HG03520 (cell line): ENCODE measurements around the gene VAC14.

Source experiments
- ATAC-seq: cut with Tn5 transposase; IDR thresholded peaks from one replicate; pipeline ENCODE4 v1.9.1; 2021; ENCODE audit warnings: mild to moderate bottlenecking, moderate library complexity; ENCODE audit not compliant: unreplicated experiment

The VAC14 gene

DNA sequence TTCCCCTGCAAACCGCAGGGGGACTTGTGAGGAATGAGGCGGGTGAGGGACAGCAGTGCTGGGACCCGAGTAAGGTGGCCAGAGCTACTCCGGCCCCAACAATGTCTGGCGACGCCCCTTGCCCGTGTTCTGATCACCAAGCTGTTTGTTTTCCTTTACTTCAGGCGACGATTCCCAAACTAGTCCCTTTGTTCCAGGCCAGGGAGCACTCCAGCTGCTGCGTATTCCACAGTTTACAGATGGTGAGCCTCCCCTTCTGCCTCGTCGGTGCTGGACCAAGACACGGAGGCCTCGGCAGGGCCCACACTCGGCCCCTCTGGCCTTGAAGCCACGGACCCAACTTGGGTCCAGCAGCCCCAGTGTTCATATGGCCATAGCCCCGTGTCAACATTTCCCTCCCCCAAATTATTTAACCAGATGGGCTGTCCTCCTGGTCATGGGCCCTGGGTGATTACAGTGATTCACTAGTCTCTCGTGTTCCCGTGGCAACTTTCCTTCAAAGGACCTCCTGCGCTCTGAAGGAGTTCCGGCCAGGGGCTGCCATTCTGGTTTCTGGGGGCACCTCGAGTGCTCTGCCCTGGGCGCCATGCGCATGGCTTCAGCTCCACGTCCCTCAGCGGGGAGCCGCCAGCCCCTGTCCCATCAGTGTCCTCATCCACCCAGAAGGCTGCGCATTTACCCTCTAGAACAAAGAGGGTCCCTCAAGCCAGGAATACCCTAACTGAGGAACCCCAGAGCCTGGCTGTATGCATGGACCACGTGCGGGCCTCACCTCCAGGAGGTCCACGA is 90.3 kb downstream of the VAC14 start:
- ATAC-seq = no peak

DNA sequence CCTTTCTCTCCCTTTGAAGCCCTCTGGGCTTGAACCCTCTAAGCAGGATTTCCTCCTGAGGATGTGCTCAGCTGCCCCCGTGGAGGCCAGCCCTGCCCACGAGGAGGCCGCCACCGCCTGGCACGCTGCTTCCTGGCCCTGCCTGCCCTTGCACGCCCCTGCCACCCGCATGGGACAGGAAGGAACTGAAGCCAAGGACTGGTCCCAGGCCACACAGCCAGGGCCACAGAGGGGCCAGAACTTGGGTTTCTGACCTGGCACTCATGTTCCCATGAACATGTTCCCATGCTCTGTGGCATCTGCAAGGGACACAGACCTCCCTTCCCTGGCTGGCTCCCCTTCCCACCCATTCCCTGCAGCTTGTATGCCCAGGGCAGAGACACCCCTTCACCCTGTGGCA is 91.0 kb downstream of the VAC14 start:
- no peak for ATAC-seq

DNA sequence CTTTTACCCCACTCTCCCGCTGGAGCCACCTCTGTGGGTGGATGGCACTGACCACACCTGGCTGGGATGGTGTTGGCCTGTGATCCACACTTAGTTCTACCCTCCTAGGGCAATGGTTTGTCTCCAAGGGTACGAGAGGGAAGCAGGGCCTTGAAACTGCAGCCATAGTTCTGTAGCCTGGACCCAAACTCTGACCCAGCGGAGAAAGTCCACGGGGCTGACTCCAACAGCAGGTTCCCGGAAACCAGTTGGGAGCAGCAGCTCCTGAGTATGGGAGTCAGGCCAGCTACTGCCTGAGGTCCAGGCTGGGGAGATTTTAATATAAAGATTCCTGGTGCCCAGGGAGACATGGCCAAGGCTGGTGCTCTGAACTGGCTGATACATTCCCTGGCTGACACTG is 91.5 kb downstream of the VAC14 start:
- no peak for ATAC-seq

DNA sequence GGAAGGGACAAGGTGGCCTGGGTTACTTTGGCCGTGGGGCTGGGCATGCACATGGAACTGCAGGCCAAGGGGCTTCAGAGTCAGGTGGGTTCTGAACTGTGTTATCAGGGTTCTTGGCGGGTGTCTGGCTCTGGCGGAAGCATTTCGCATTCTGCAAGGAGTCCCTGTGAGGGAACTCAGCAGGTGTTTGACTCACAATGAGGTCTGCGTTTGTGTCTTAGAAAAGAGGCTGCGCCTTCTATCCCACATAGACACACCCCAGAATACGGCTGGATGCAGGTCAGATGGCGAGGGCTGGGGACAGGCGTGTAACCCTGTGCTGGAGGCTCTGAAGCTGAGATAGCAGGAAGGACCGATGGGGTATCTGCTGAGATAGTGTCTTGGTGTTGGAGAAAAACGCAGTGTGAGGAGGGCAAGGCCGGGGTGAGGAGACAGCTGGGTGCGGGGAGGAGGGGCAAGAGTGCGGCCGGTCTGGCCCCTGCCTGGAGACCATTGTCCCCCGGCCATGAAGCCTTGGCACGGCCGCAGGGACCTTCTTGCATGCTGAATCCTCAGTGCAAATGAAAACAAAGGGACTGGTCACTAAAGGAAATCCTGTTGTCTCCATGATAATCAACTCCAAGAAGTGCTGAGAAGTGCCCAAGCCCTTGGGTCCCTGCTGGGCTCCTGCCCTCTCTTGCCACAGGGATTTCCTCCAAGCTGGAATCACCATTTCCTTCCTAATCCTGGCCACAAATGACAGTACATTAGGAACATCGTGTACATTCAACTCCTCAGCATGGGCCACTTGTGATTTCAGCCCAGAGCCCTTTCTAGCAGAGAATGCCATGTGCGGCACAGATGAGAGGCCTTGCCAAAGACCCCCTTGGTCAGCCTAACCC is 92.4 kb downstream of the VAC14 start:
- ATAC-seq = no peak

DNA sequence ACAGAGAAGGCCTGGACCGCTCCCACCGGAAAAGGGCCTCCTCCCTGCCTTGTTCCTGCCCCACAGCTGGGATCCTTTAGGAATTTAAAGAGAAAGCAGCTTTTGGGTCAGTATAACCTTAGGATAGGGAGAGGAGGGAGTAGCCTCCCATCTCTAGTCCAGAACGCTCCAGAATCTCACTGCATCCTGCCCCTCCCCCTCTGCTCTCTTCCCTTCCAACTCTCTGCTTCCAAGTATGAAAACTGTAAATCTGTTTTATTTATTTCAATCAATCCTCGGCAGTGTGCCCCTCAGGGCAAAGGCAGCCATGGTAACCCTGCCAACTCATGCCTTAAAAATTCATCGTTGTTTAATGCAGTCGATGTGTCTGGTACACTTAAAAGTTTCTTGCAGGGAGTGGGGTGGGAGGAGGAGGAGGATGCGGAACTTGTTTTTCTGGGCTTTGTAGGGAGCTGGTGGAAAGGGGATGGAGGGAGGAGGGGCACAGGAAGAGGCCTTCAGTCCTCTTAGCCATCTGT is 94.0 kb downstream of the VAC14 start:
- ATAC-seq = no peak

DNA sequence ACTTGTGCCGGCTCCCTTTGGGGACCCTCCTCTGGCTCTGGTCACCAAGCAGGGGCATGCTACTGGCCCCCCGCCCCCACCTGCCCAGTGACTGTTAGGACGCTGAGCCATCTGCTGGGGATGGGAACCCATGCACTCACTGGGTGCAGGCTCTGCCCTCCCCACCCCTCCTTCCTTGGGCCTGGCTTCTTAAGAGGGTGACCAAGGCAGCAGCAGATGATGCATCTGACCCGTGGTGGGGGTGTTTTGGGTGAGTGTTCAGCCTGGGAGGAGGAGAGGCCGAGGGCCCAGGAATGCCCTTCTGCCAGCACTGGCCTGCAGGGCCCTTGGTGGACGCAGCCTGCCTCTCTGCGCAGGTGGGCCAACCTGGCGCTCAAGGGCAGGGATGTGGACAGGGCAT is 95.9 kb downstream of the VAC14 start:
- no peak for ATAC-seq

DNA sequence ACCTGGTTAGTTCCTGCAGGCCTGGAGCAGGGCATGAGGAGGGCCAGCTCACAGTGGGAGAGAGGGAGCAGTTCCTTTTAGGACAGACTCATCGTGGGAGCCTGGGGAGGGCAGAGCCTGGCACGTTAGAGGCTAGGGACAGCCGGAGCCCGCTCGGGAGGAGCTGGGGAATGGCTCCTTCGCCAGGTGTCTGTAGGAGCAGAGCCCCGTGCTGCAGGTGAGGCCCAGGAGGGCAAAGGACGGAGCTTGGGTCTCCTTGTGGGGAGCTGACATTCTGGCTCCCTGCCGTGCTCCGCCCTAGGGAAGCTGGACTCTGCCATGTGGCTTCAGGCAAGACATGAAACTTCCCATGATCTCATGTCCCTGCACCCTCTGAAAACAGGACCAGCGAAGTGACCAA is 96.4 kb downstream of the VAC14 start:
- ATAC-seq = no peak

DNA sequence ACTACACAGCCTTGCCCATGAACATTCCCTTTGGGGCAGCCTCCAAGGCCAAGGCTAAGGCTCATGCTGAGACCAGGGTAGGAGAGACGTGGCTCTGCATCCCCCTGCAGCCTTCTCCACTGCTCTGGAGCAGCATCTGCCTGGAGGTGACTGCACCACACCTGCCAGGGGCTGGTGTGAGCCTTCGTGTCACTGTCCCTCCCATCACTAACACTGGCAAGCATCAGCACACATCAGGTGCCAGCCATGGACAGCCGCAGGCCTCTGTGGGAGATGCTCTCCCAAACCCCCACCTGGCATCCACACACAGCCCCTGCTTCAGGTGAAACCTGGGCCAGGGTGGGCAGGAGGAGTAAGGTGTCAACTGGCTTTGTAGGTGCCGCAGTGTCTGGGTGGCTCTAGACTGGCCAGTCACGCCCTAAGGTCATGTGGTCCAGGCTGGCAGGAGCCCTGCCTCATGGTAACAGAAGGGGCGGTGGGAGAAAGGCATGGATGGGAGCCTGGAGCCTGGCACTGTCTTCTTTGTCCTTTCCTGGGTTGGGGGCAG is 97.0 kb downstream of the VAC14 start:
- no peak for ATAC-seq

DNA sequence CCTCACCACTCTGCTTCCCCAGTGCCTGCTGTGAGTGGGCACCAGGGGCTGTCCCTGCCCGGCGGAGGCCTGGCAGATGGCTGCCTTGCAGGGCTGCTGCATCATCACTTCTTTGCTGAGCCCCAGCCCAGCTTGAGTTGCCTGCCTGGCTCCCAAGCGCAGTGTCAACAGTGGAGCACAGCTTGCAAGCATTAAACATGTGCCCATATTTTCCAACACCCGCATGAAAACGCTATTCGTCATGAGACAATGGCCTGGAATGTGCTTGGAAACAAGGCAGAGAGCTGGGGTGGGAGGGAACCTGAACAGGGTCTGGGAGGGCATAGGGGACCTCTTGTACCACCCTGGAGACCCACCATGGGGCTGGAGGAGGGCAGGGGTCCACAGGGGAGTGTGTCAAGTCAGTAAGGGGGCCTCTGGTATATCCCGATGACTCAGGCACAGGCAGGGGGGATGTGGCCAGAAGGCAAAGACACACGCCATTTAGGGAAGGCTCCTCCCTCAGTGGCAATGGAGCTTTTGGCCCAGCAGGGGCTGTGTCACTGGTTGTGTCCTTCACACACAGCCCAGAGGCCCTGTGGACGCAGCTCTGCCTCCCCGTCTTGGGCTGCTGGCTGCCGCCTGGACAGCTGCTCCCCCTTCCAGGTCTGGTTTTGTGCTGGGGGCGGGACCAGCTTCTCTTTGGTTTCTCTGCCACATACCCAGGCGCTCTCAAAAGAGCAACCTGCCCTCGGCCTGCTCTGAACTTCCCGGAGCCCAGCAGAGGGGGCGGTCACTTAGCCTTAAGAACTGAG is 97.7 kb downstream of the VAC14 start:
- no peak for ATAC-seq

DNA sequence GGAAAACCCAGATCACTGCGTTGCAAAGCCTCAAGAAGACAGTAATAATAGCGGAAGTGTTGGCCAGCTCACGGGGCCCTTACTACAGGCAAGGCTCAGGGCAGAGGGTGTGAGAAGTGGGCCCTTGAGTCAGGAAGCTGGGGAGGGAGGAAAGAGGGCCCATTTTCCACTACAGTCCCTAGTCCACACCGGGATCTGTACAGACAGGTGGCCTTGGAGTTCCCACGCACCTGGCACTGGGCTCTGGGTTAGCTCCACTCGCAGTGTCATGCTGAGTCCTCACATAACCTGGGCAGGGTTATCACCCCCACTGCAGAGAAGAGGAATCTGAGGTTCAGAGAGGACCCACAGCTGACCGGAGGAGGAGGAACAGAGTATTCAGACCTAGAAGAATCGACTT is 98.3 kb downstream of the VAC14 start:
- no peak for ATAC-seq

DNA sequence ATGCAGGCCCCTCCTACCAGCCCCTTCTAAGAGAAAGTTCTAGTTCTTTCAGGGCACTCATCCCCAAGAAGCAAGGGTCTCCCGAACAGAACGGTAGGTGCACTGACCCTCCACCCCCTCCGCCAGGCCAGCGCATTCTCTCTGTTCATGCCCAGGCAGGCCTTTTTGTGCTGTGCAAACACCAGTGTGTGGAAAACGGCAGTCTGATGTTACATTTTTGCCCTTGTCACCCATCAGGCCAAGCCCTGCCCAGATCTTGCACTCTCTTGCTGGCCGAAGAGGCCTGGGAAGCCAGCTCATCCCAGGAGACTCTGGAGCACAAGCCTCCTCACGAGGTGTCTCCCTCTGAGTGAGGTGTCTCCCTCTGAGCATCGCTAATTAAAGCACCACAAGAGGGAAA is 99.0 kb downstream of the VAC14 start:
- no peak for ATAC-seq

DNA sequence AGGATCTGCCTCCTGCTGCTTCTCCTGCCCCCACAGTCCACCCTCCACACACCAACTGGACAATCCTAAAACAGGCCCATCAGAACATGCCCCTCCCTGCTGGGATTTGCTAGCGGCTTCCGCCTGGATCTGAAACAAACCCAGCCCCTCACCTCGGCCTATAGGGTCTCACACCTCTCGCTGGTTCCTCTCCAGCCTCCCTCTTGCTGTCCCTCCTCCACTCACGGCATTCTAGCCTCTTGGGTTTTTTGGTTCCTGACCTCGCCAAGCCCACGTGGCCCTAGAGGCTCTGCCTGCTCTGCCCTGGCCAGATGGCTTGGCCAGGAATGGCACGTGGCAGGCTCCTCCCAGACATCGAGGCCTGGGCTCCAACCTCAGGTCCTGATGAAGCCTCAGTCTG is 99.4 kb downstream of the VAC14 start:
- no peak for ATAC-seq

DNA sequence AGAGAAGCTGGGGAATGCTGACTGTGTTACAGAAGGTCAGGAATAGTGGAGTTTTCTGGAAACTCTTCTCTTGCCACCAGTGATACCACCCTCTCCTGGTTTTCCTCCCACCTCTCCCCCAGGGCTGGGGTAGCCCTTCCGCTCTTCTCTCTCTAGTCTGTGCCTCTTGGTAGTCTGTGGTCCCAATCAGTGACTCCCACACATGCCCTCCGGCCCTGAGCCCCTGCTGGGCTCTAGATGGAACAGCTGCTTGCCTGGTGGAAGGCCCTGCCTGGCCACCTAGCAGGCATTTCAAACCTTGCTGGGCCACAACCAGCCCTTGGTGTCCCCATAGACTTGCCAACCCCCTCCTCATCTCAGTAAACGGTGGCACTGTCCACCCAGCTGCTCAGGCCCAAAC is 99.9 kb downstream of the VAC14 start:
- no peak for ATAC-seq

DNA sequence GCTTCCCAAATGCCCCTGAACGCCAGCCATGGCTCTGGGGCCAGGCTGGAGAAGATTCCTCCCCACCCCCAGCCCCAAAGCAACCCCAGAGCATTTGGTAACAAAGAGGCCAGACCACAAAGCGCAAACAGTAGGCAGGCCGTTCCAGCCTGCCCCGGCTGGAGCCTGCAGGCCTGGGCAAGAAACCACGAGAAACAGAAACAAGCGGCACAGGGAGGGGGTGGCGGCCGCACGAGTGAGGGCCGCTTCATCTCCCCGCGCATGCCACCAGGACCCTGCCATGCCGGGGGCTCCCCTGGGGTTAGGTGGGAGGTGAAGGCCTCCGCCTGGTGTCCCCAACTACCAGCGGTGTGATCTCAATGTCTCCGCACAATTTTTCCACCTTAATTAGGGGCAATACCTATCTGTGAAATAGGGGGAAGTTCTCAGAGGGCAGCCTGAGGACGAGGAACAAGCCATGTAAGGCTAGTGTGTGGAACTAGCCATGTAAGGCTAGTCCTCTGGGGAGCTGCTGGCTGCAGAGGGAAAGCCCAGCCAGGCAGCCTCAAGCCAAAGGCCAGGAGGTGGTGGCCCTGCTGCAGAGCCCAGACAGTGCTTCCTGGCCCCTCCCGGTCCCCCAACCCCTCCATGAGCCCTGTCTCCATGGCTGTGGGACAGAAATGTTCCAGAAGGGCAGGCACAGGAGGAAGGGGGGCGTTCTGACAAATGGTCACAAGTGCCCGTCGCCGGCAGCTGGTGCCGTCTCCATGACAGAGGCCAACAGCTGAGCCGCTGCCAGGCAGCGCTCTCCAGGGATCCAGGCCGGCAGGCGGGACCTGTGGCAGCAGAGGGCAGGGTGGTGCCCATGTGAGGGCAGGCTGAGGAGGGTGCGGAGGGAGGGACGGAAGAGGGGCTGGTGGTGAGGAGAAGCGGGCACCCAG is 100.6 kb downstream of the VAC14 start:
- ATAC-seq = no peak

DNA sequence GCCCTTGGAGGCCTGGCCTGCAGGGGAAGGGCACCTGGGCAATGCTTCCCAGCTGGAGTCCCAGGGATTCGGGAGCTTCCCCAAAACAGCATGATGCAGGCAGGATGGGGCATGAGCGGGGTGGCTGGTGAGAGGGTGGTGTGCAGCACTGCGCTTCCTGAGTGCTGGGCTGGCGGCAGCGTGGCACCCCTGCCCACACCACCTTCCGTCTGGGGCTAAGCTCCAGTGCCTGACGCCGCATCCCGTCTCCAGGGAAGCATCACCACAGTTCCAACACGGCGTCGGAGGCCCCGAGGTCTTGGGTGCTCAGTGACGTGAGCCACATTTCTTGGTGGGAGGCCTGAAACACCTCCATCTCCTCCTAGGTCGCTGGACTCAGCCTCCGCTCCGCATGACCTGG is 101.3 kb downstream of the VAC14 start:
- ATAC-seq = no peak

DNA sequence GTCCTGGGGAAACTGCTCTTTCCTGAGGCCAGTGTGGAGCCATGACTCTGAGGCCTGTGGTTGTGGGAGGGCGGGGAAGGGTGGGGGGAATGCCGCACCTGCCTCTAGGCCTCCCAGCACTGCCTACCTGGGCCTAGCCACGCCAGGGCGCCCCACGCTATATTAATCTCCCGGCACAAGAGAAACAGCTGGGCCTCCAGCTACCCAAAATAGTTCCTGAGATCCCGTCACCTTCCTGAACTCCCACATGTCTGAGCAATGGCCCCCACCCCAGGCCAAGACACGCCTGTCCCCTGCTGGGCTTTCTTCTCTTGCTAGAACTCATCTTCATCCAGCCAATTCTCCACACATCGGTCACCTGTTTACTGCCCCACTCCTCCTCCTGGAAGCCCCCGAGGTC is 102.1 kb downstream of the VAC14 start:
- no peak for ATAC-seq

DNA sequence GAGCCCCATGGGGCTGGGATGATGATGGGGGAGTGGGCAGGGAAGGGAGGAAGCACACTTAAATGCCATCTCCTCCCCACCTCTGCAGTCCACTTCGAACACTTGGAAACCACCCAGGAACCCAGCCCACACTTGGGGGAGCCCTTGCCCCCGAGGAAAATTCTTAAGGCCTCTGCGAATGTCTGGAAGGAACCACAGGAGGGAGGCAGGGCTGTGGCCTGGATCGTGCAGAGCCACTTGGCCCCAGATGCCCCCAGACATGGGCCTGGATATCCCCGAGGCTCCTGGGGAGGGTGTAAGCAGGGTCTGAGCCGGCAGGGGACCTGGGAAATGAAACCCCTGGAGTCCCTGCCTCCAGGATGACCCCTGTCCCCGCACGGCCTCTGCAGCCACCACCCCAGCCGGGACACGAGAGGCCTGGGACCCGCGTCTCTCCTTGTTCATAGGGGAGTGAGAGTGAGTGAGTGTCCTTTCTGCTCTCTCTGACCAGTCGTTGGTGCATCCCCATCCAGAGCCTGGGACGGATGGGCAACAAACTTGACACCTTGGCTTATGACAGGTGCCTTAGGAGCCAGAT is 103.3 kb downstream of the VAC14 start:
- no peak for ATAC-seq

DNA sequence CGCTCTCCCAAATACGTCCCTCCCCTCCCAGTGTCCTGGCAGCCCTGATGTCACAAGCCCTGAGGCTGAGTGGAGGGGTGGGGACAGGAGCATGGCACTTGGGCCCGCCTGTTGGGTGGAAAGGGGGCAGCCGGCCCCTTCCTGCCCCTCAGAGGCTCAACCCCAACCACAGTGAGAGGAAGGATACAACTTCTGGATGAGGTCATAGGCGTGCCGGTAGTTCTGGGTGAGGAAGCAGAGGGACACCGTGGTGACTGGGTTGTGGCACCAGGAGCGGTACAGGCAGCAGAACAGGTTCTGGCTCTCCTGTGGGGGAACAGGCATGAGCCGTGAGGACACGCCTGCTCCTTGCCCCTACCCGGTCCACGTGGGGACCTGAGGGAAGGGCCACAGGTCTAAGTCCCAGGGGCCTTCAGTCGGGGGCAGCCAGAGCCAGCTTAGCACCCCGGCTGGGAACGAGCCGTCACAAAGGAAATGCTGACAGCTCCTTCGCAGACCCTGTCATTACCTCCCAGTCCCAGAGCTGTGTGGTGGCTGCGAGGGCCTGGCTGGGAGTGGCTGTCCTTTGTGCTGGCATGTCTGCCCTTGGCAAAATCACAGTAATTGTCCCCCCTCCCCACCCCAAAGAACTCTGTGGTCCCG is 103.9 kb downstream of the VAC14 start:
- ATAC-seq = no peak

DNA sequence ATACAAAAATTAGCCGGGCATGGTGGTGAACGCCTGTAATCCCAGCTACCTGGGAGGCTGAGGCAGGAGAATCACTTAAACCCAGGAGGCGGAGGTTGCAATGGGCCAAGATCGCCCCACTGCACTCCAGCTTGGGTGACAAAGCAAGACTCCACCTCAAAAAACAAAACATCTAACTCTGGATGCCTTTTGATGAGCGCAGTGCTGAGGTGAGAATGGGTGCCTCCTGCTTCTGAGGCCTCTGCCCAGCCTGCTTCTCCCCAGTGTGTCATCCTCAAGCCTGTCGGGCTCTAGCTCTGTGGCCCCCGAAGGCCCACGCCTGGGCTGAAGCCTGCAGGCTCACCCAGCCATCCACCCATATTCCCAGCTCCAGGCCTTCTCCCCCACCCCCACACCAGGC is 104.6 kb downstream of the VAC14 start:
- ATAC-seq = no peak
